SK-N-SH (cell line): ENCODE data around the gene IL31RA. TPM values are rescaled to one million over a fixed set of nuclear protein-coding genes. Genes with fewer than 3 reads are reported as not detected.

Experiments used
- CTCF ChIA-PET: fragments of 300-600, 350-600 bp; formaldehyde crosslinking; extraction: SDS; loops from one replicate; lab custom pipeline; 2021; lab: Yijun Ruan, JAX
- POLR2A ChIA-PET: fragments of 350-600 bp; sonication (Branson Sonifier 250); formaldehyde crosslinking; extraction: SDS; loops from one replicate; lab custom pipeline; 2020; ENCODE audit warnings: antibody characterized with exemption, inconsistent platforms; lab: Yijun Ruan, JAX
- DNase-seq: peaks from one replicate; pipeline ENCODE4 v3.0.0; 2012
- H2AFZ ChIP-seq: fragments of 200-600 bp; sonication (generic); 2 replicates; pipeline ENCODE4 v1.8.1; 2016; ENCODE audit warnings: antibody characterized with exemption, mild to moderate bottlenecking, low read depth
- H3F3A ChIP-seq: fragments of 200-600 bp; sonication (generic); replicated peaks from 2 replicates; pipeline ENCODE3; 2016; ENCODE audit warnings: antibody characterized with exemption, mild to moderate bottlenecking; ENCODE audit not compliant: insufficient read depth
- H3K27ac ChIP-seq, 2 experiments: fragments of 200-500 bp in 1 of 2; fragments of 200-600 bp in 1 of 2; sonication (Bioruptor generic) in 1 of 2; sonication (generic), shearing (Covaris generic) in 1 of 2; 2 replicates each; pipeline versions ENCODE4 v1.5.1 to v1.6.1; 2014 to 2016; ENCODE audit warnings: low read depth in 2 of 2, inconsistent platforms in 1 of 2, low read length in 1 of 2, mild to moderate bottlenecking in 1 of 2, mixed read lengths in 1 of 2
- H3K27me3 ChIP-seq: fragments of 200-600 bp; sonication (generic), shearing (Covaris generic); 2 replicates; pipeline ENCODE4 v1.6.1; 2016; ENCODE audit warnings: mixed run types; ENCODE audit not compliant: insufficient read depth
- H3K36me3 ChIP-seq, 2 experiments: fragments of 200-500 bp in 1 of 2; fragments of 200-600 bp in 1 of 2; sonication (Bioruptor generic) in 1 of 2; sonication (generic) in 1 of 2; replicated peaks in 1 of 2; 2 replicates each; pipeline versions ENCODE3 to v1.5.1; 2014 to 2016; ENCODE audit warnings: low read length in 1 of 2, mild to moderate bottlenecking in 1 of 2; ENCODE audit not compliant: insufficient read depth in 2 of 2, control insufficient read depth in 1 of 2
- H3K4me1 ChIP-seq, 2 experiments: fragments of 200-500 bp in 1 of 2; fragments of 200-600 bp in 1 of 2; sonication (Bioruptor generic) in 1 of 2; sonication (generic), shearing (Covaris generic) in 1 of 2; 2 replicates each; pipeline versions ENCODE4 v1.5.1 to v1.6.1; 2014 to 2016; ENCODE audit warnings: low read depth in 1 of 2, low read length in 1 of 2, mixed run types in 1 of 2; ENCODE audit not compliant: insufficient read depth in 2 of 2, control insufficient read depth in 1 of 2
- H3K4me2 ChIP-seq: fragments of 200-600 bp; sonication (generic), shearing (Covaris generic); 2 replicates; pipeline ENCODE4 v1.6.1; 2017; ENCODE audit warnings: mixed run types
- H3K4me3 ChIP-seq, 2 experiments: fragments of 200-500 bp in 1 of 2; fragments of 200-600 bp in 1 of 2; sonication (Bioruptor generic) in 1 of 2; sonication (generic), shearing (Covaris generic) in 1 of 2; 2 replicates each; pipeline versions ENCODE4 v1.5.1 to v1.8.1; 2014 to 2016; ENCODE audit warnings: low read depth in 2 of 2, inconsistent platforms in 1 of 2, low read length in 1 of 2, mild to moderate bottlenecking in 1 of 2, mixed read lengths in 1 of 2, moderate library complexity in 1 of 2
- H3K79me2 ChIP-seq: fragments of 200-600 bp; sonication (generic); 2 replicates; pipeline ENCODE4 v1.8.1; 2017; ENCODE audit warnings: mild to moderate bottlenecking; ENCODE audit not compliant: insufficient read depth
- H3K9ac ChIP-seq: fragments of 200-600 bp; sonication (generic); 2 replicates; pipeline ENCODE4 v1.6.1; 2017; ENCODE audit warnings: mixed run types
- H3K9me2 ChIP-seq: fragments of 200-600 bp; sonication (generic); 2 replicates; pipeline ENCODE4 v1.6.1; 2017; ENCODE audit warnings: mixed run types
- H3K9me3 ChIP-seq: fragments of 200-600 bp; sonication (generic); 2 replicates; pipeline ENCODE4 v1.6.1; 2017; ENCODE audit warnings: mixed run types, mild to moderate bottlenecking, moderate library complexity
- H4K20me1 ChIP-seq: fragments of 200-600 bp; sonication (generic); 2 replicates; pipeline ENCODE4 v1.6.1; 2017; ENCODE audit warnings: mild to moderate bottlenecking, mixed run types; ENCODE audit not compliant: insufficient read depth
- CHD2 ChIP-seq: fragments of 150-350 bp; IDR thresholded peaks from 2 replicates; pipeline ENCODE4 v1.6.1; 2018; ENCODE audit warnings: low read length; ENCODE audit not compliant: partially characterized antibody
- ELF1 ChIP-seq: IDR thresholded peaks from 2 replicates; pipeline ENCODE4 v1.4.0; 2012
- EP300 ChIP-seq, 2 experiments: IDR thresholded peaks; 2 replicates each; pipeline versions ENCODE4 v1.4.0 to v1.6.1; 2012; ENCODE audit warnings: borderline replicate concordance in 1 of 2, low read depth in 1 of 2, low read length in 1 of 2
- EZH2phosphoT487 ChIP-seq: fragments of 200-600 bp; sonication (generic); IDR thresholded peaks from 2 replicates; pipeline ENCODE4 v1.6.1; 2017; ENCODE audit warnings: low read depth, mixed run types, mild to moderate bottlenecking, antibody characterized with exemption, moderate library complexity, borderline replicate concordance
- FOXM1 ChIP-seq: IDR thresholded peaks from 2 replicates; pipeline ENCODE4 v1.4.0; 2012; ENCODE audit warnings: low read depth, mild to moderate bottlenecking
- GABPA ChIP-seq: IDR thresholded peaks from 2 replicates; pipeline ENCODE4 v1.4.0; 2012; ENCODE audit warnings: low read depth, mild to moderate bottlenecking
- JUND ChIP-seq: IDR thresholded peaks from 2 replicates; pipeline ENCODE4 v1.4.0; 2012
- NFIC ChIP-seq: IDR thresholded peaks from 2 replicates; pipeline ENCODE4 v1.4.0; 2012; ENCODE audit warnings: borderline replicate concordance
- NRF1 ChIP-seq: IDR thresholded peaks from 2 replicates; pipeline ENCODE4 v1.6.1; 2012; ENCODE audit warnings: low read depth, mild to moderate bottlenecking, low read length
- POLR2AphosphoS5 ChIP-seq: IDR thresholded peaks from 2 replicates; pipeline ENCODE4 v1.6.1; 2012; ENCODE audit warnings: low read depth, low read length
- RCOR1 ChIP-seq: fragments of 150-350 bp; IDR thresholded peaks from 2 replicates; pipeline ENCODE4 v1.6.1; 2017; ENCODE audit warnings: antibody characterized with exemption, low read length
- RXRA ChIP-seq: IDR thresholded peaks from 2 replicates; pipeline ENCODE4 v1.4.0; 2012; ENCODE audit warnings: low read depth, mild to moderate bottlenecking, borderline replicate concordance
- SMC3 ChIP-seq: IDR thresholded peaks from 2 replicates; pipeline ENCODE4 v1.6.1; 2012; ENCODE audit warnings: low read depth, low read length, improper control_type of control experiment
- TCF12 ChIP-seq: IDR thresholded peaks from 2 replicates; pipeline ENCODE4 v1.4.0; 2012
- TEAD4 ChIP-seq: IDR thresholded peaks from 2 replicates; pipeline ENCODE4 v1.4.0; 2012; ENCODE audit warnings: mild to moderate bottlenecking, borderline replicate concordance; ENCODE audit not compliant: insufficient read depth
- WGBS: methylation state at CpG from one replicate; pipeline ENCODE4 v1.1.6; 2017; ENCODE audit warnings: low lambda C conversion rate; 5-methylcytosine and 5-hydroxymethylcytosine counted together
- polyA plus RNA-seq, 3 experiments: library from polyadenylated mRNA; depleted of rRNA; stranded (reverse); fragments of >200 nt; gene quantifications; 2 replicates each; pipeline ENCODE4 v1.2.3, GENCODE V29; 2012
- TF ChIP-seq, protein P1 (sequence below): IDR thresholded peaks from 2 replicates; pipeline ENCODE4 v1.4.0; 2012; ENCODE audit warnings: low read depth
- TF ChIP-seq, protein P2 (sequence below): fragments of 200-600 bp; sonication (generic); IDR thresholded peaks from 2 replicates; pipeline ENCODE4 v1.6.1; 2017; ENCODE audit warnings: antibody characterized with exemption, mild to moderate bottlenecking, moderate library complexity
- TF ChIP-seq, protein P3 (sequence below): IDR thresholded peaks from 2 replicates; pipeline ENCODE4; 2012
- TF ChIP-seq, protein P4 (sequence below): fragments of 150-350 bp; IDR thresholded peaks from 2 replicates; pipeline ENCODE4 v1.6.1; 2016; ENCODE audit warnings: mild to moderate bottlenecking, low read depth, low read length
- TF ChIP-seq, protein P5 (sequence below): IDR thresholded peaks from 2 replicates; pipeline ENCODE4 v1.4.0; 2012; ENCODE audit warnings: low read depth, borderline replicate concordance

Gene IL31RA
- polyA plus RNA-seq, 1 of the 3 experiments (the other 2 are of a cell fraction), result 0.20 TPM

DNA sequence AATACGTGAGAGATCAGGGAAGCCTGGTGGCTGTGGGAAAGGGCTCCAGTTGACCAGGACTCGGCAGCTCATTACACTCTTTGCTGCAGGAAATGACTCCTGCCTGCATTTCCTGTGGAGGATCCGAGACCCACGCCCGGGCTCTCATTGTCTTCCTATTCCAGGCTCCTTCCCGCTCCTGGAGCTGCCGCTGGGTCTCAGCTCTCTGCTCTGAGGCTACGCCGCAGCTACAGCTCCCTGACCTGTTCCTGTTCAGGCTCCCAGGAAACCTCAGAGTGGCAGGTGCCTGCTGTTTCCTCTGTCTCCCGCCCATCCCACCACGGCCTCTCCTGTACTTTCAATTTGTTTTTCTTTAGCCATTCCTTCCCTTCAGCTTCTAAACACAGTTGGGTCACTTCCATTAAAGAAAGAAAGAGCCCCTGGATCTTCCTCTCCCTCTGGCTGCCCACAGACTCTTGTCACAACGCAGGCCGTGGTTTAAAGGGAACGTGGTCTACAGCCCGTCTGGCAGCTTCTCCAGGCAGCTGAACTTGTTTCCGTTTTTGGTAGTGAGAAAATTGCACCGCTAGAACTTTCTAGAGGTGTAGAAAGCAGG is 72.1 kb downstream of the IL31RA start:
- 86% methylated on average over 17 of the region's 17 CpGs for WGBS
- H3F3A ChIP-seq, result no peaks in the 10 kb centered on the region
- no peaks in the 10 kb centered on the region for H3K27me3 ChIP-seq
- H3K9me3 ChIP-seq, result no peaks in the 10 kb centered on the region
- H2AFZ ChIP-seq, result peak overlapping the region; percentile 72
- no peak for DNase-seq
- no peak overlapping the region for H3K27ac ChIP-seq
- CTCF ChIA-PET, result interaction anchor here (2.4 kb wide), 1 partner anchor 278 kb away, joined by 6 read pairs; no protein-coding TSS in a partner anchor
- no peaks in the 10 kb centered on the region for H3K9me2 ChIP-seq
- no peak overlapping the region for H3K4me3 ChIP-seq
- H3K36me3 ChIP-seq, result no peaks in the 10 kb centered on the region
- H3K4me1 ChIP-seq, result no peaks in the 10 kb centered on the region; a peak in 1 of 4 replicates
- H3K4me2 ChIP-seq, result no peak overlapping the region
- no peaks in the 10 kb centered on the region for H3K79me2 ChIP-seq
- POLR2A ChIA-PET, result no interaction called here
- H3K9ac ChIP-seq, result no peak overlapping the region
- no peaks in the 10 kb centered on the region for H4K20me1 ChIP-seq
- TF ChIP-seq, protein P1, sequence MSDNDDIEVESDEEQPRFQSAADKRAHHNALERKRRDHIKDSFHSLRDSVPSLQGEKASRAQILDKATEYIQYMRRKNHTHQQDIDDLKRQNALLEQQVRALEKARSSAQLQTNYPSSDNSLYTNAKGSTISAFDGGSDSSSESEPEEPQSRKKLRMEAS, result no peak
- no peak for TF ChIP-seq POLR2AphosphoS5
- TF ChIP-seq JUND, result no peak
- no peak for TF ChIP-seq NFIC
- TF ChIP-seq GABPA, result no peak
- TF ChIP-seq CHD2, result no peak
- TF ChIP-seq, protein P2, sequence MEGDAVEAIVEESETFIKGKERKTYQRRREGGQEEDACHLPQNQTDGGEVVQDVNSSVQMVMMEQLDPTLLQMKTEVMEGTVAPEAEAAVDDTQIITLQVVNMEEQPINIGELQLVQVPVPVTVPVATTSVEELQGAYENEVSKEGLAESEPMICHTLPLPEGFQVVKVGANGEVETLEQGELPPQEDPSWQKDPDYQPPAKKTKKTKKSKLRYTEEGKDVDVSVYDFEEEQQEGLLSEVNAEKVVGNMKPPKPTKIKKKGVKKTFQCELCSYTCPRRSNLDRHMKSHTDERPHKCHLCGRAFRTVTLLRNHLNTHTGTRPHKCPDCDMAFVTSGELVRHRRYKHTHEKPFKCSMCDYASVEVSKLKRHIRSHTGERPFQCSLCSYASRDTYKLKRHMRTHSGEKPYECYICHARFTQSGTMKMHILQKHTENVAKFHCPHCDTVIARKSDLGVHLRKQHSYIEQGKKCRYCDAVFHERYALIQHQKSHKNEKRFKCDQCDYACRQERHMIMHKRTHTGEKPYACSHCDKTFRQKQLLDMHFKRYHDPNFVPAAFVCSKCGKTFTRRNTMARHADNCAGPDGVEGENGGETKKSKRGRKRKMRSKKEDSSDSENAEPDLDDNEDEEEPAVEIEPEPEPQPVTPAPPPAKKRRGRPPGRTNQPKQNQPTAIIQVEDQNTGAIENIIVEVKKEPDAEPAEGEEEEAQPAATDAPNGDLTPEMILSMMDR, result no peak
- no peak for TF ChIP-seq RXRA
- TF ChIP-seq RCOR1, result no peak
- no peak for TF ChIP-seq TCF12
- TF ChIP-seq ELF1, result no peak
- no peak for TF ChIP-seq NRF1
- TF ChIP-seq, protein P3, sequence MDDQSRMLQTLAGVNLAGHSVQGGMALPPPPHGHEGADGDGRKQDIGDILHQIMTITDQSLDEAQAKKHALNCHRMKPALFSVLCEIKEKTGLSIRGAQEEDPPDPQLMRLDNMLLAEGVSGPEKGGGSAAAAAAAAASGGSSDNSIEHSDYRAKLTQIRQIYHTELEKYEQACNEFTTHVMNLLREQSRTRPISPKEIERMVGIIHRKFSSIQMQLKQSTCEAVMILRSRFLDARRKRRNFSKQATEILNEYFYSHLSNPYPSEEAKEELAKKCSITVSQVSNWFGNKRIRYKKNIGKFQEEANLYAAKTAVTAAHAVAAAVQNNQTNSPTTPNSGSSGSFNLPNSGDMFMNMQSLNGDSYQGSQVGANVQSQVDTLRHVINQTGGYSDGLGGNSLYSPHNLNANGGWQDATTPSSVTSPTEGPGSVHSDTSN, result no peak
- TF ChIP-seq, protein P4, sequence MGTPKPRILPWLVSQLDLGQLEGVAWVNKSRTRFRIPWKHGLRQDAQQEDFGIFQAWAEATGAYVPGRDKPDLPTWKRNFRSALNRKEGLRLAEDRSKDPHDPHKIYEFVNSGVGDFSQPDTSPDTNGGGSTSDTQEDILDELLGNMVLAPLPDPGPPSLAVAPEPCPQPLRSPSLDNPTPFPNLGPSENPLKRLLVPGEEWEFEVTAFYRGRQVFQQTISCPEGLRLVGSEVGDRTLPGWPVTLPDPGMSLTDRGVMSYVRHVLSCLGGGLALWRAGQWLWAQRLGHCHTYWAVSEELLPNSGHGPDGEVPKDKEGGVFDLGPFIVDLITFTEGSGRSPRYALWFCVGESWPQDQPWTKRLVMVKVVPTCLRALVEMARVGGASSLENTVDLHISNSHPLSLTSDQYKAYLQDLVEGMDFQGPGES, result no peak
- TF ChIP-seq, protein P5, sequence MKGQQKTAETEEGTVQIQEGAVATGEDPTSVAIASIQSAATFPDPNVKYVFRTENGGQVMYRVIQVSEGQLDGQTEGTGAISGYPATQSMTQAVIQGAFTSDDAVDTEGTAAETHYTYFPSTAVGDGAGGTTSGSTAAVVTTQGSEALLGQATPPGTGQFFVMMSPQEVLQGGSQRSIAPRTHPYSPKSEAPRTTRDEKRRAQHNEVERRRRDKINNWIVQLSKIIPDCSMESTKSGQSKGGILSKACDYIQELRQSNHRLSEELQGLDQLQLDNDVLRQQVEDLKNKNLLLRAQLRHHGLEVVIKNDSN, result no peak
- TF ChIP-seq EZH2phosphoT487, result no peak
- TF ChIP-seq FOXM1, result no peak
- no peak for TF ChIP-seq SMC3
- TF ChIP-seq EP300 (IDR thresholded peaks at IDR 0.05; ENCODE audit: borderline replicate concordance in 1 of 2, low read depth in 1 of 2, low read length in 1 of 2), result no peak
- no peak for TF ChIP-seq TEAD4
